Astrocyte (in vitro differentiated cells and primary cell): Measurements from ENCODE around the gene NREP. TPM values are rescaled to one million over a fixed set of nuclear protein-coding genes. Genes with fewer than 3 reads are reported as not detected.

ENCODE experiments used
- DNase-seq: peaks from one replicate; pipeline ENCODE4 v3.0.0-alpha.2; 2010; ENCODE audit warnings: low read depth
- FAIRE-seq: peaks from 2 replicates; lab custom pipeline; 2011; peaks lifted over from hg19 to GRCh38; lab: Jason Lieb, UNC
- H2AFZ ChIP-seq: 2 replicates; pipeline ENCODE4 v1.6.0; 2012; ENCODE audit warnings: low read depth, low read length, inconsistent platforms
- H3K27ac ChIP-seq: 2 replicates; pipeline ENCODE4 v1.5.1; 2011; ENCODE audit warnings: low read depth, low read length, inconsistent platforms
- H3K27me3 ChIP-seq: 2 replicates; pipeline ENCODE4 v1.6.0; 2011; ENCODE audit warnings: low read length, inconsistent platforms; ENCODE audit not compliant: insufficient read depth
- H3K36me3 ChIP-seq: 2 replicates; pipeline ENCODE4 v1.5.1; 2011; ENCODE audit warnings: low read length, inconsistent platforms; ENCODE audit not compliant: insufficient read depth
- H3K4me1 ChIP-seq: 2 replicates; pipeline ENCODE4 v1.5.1; 2011; ENCODE audit warnings: low read length, inconsistent platforms; ENCODE audit not compliant: insufficient read depth
- H3K4me2 ChIP-seq: 2 replicates; pipeline ENCODE4 v1.6.0; 2012; ENCODE audit warnings: low read length, inconsistent platforms
- H3K4me3 ChIP-seq: 2 replicates; pipeline ENCODE4 v1.5.1; 2011; ENCODE audit warnings: low read depth, mild to moderate bottlenecking, low read length, inconsistent platforms; ENCODE audit not compliant: insufficient read depth
- H3K79me2 ChIP-seq: 2 replicates; pipeline ENCODE4 v1.6.0; 2012; ENCODE audit warnings: mild to moderate bottlenecking, low read length, inconsistent platforms; ENCODE audit not compliant: insufficient read depth
- H3K9ac ChIP-seq: 2 replicates; pipeline ENCODE4 v1.6.0; 2012; ENCODE audit warnings: mild to moderate bottlenecking, low read length, inconsistent platforms
- H3K9me3 ChIP-seq: 2 replicates; pipeline ENCODE4 v1.5.1; 2012; ENCODE audit warnings: low read depth, mild to moderate bottlenecking, low read length, inconsistent platforms; ENCODE audit not compliant: insufficient read depth
- H4K20me1 ChIP-seq: 2 replicates; pipeline ENCODE4 v1.6.0; 2012; ENCODE audit warnings: low read length, inconsistent platforms; ENCODE audit not compliant: insufficient read depth
- H3K27ac Mint-ChIP-seq: one replicate; pipeline ENCODE4 v1.8.0; 2021; ENCODE audit warnings: mild to moderate bottlenecking, mixed read lengths; ENCODE audit not compliant: unreplicated experiment
- H3K27me3 Mint-ChIP-seq: one replicate; pipeline ENCODE4 v1.8.0; 2021; ENCODE audit warnings: low read depth, mixed read lengths; ENCODE audit not compliant: unreplicated experiment
- H3K36me3 Mint-ChIP-seq: one replicate; pipeline ENCODE4 v1.8.0; 2021; ENCODE audit warnings: low read depth, mixed read lengths; ENCODE audit not compliant: unreplicated experiment
- H3K4me1 Mint-ChIP-seq: one replicate; pipeline ENCODE4 v1.8.0; 2021; ENCODE audit warnings: low read depth, mixed read lengths; ENCODE audit not compliant: unreplicated experiment
- H3K4me3 Mint-ChIP-seq: one replicate; pipeline ENCODE4 v1.8.0; 2021; ENCODE audit warnings: mild to moderate bottlenecking, moderate library complexity, mixed read lengths; ENCODE audit not compliant: unreplicated experiment
- H3K9me3 Mint-ChIP-seq: one replicate; pipeline ENCODE4 v1.8.0; 2021; ENCODE audit warnings: mild to moderate bottlenecking, mixed read lengths; ENCODE audit not compliant: unreplicated experiment
- EZH2 ChIP-seq: IDR thresholded peaks from 2 replicates; pipeline ENCODE4 v1.6.1; 2012; ENCODE audit warnings: mild to moderate bottlenecking, low read length, inconsistent platforms; ENCODE audit not compliant: insufficient read depth
- total RNA-seq: library from RNA; stranded (reverse); gene quantifications from 2 replicates; pipeline ENCODE4 v1.2.1, GENCODE V29; 2021
- TF ChIP-seq, protein P1 (sequence below): IDR thresholded peaks from 2 replicates; pipeline ENCODE4 v1.5.1; 2011; ENCODE audit warnings: low read depth, mild to moderate bottlenecking, inconsistent platforms, low read length, moderate library complexity; ENCODE audit not compliant: insufficient read depth

Gene NREP
- total RNA-seq, 1 donor from 2014 or later = 185 TPM

DNA sequence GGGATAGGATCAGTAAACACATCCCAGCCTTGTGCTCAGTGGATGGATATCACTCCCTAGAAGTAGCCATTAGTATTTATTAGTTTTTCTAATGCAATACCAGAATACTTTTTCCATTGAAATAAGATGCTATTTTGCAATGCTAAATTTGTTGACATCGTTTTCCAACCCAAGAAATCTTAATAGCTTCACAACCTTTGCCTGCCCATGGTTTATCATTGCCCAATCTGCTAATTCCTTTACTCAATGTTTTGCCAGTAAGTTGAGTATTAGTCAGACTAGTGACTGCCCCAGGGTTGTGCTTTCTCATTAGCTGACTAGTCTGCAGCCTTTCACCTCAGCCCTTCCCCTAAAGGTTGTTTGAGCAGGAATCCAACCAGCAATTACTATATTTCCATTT is 62.9 kb downstream of the NREP start:
- no peaks in the 10 kb centered on the region for H3K79me2 ChIP-seq
- no peak overlapping the region for H3K27ac Mint-ChIP-seq
- no peak overlapping the region for H3K27ac ChIP-seq
- H3K36me3 ChIP-seq = no peaks in the 10 kb centered on the region
- no peaks in the 10 kb centered on the region for H3K27me3 ChIP-seq
- TF ChIP-seq, protein P1, sequence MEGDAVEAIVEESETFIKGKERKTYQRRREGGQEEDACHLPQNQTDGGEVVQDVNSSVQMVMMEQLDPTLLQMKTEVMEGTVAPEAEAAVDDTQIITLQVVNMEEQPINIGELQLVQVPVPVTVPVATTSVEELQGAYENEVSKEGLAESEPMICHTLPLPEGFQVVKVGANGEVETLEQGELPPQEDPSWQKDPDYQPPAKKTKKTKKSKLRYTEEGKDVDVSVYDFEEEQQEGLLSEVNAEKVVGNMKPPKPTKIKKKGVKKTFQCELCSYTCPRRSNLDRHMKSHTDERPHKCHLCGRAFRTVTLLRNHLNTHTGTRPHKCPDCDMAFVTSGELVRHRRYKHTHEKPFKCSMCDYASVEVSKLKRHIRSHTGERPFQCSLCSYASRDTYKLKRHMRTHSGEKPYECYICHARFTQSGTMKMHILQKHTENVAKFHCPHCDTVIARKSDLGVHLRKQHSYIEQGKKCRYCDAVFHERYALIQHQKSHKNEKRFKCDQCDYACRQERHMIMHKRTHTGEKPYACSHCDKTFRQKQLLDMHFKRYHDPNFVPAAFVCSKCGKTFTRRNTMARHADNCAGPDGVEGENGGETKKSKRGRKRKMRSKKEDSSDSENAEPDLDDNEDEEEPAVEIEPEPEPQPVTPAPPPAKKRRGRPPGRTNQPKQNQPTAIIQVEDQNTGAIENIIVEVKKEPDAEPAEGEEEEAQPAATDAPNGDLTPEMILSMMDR = no peak
- TF ChIP-seq EZH2 = no peak
- H3K4me1 ChIP-seq = no peaks in the 10 kb centered on the region
- no peaks in the 10 kb centered on the region for H3K9me3 Mint-ChIP-seq
- H3K9me3 ChIP-seq = no peaks in the 10 kb centered on the region
- H3K4me2 ChIP-seq = no peak overlapping the region
- H2AFZ ChIP-seq = no peak overlapping the region
- H4K20me1 ChIP-seq = no peaks in the 10 kb centered on the region
- FAIRE-seq = peak; percentile 54
- no peak overlapping the region for H3K9ac ChIP-seq
- H3K4me1 Mint-ChIP-seq = peaks cover 6% of the 10 kb centered on the region
- H3K4me3 Mint-ChIP-seq = no peak overlapping the region
- no peaks in the 10 kb centered on the region for H3K27me3 Mint-ChIP-seq
- H3K4me3 ChIP-seq = no peak overlapping the region
- peak; percentile 30 for DNase-seq
- H3K36me3 Mint-ChIP-seq = no peaks in the 10 kb centered on the region

DNA sequence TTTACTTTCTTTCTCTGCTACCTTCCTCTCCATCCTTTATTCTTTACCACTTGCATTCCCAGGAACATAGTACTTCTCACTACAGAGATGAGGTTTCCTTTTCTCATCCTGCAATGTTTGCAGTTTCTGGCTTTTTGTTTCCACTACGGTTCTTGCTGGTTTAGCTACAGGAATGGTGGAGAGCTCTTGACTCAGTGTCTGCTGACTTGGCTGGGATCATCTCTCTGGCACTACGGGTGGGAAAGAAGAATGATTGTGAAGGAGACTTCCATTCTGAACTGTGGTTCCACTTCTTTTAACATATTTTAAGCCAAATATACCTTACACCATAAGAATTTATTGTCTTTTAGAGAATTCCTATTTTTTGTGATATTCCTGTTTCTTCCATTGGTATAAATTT is 65.1 kb downstream of the NREP start:
- no peaks in the 10 kb centered on the region for H3K4me1 ChIP-seq
- H3K9ac ChIP-seq = no peak overlapping the region
- no peaks in the 10 kb centered on the region for H3K79me2 ChIP-seq
- H3K27me3 ChIP-seq = no peaks in the 10 kb centered on the region
- no peak overlapping the region for H3K4me3 Mint-ChIP-seq
- H3K4me3 ChIP-seq = no peak overlapping the region
- no peak for DNase-seq
- H3K27ac ChIP-seq = no peak overlapping the region
- no peak overlapping the region for H2AFZ ChIP-seq
- TF ChIP-seq EZH2 = no peak
- TF ChIP-seq, protein P1 = no peak
- H3K27ac Mint-ChIP-seq = no peak overlapping the region
- H3K36me3 ChIP-seq = no peaks in the 10 kb centered on the region
- H3K4me2 ChIP-seq = no peak overlapping the region
- no peak for FAIRE-seq
- H3K36me3 Mint-ChIP-seq = no peaks in the 10 kb centered on the region
- no peaks in the 10 kb centered on the region for H4K20me1 ChIP-seq
- no peaks in the 10 kb centered on the region for H3K9me3 ChIP-seq
- no peaks in the 10 kb centered on the region for H3K27me3 Mint-ChIP-seq
- peaks cover 3% of the 10 kb centered on the region for H3K4me1 Mint-ChIP-seq
- H3K9me3 Mint-ChIP-seq = no peaks in the 10 kb centered on the region

DNA sequence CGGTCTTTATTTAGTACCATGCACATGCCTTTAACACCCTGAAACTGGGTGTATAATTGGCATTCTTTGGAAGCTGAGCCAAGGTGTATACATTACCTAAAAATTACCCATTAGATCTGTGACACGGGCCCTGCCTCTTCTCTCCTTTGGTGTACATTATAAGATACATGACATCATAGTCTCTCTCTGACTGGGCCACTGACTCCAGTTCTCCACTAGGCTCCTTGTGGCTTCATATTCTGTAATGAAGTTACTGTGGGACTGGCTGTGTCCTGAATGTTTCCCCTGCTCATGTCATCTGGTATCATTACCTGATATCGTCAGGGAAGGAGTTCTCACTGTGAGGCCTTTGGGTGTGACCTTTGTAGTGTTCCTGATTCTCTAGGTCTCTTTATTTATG is 65.5 kb downstream of the NREP start:
- H3K4me1 Mint-ChIP-seq = peaks cover 3% of the 10 kb centered on the region
- Histone ChIP-seq H3K27ac (no peak overlapping the region), H3K4me1 (no peaks in the 10 kb centered on the region), H3K9ac (no peak overlapping the region), H3K4me2 (no peak overlapping the region), H3K79me2 (no peaks in the 10 kb centered on the region), H3K36me3 (no peaks in the 10 kb centered on the region), H4K20me1 (no peaks in the 10 kb centered on the region), H3K27me3 (no peaks in the 10 kb centered on the region), H3K9me3 (no peaks in the 10 kb centered on the region), H2AFZ (no peak overlapping the region), H3K4me3 (no peak overlapping the region)
- H3K9me3 Mint-ChIP-seq = no peaks in the 10 kb centered on the region
- DNase-seq (no peak), FAIRE-seq (no peak)
- TF ChIP-seq, protein P1 = no peak
- TF ChIP-seq EZH2 = no peak
- H3K27me3 Mint-ChIP-seq = no peaks in the 10 kb centered on the region
- H3K4me3 Mint-ChIP-seq = no peak overlapping the region
- H3K36me3 Mint-ChIP-seq = no peaks in the 10 kb centered on the region
- H3K27ac Mint-ChIP-seq = no peak overlapping the region
